GM21528 (cell line): ENCODE data around the gene ACP7.
"Not testable (repeated sequence)": the region's sequence is repeated elsewhere in the genome, so short reads cannot be mapped to it uniquely, and the experiment has no call there.

Experiments
- ATAC-seq: cut with Tn5 transposase; IDR thresholded peaks from one replicate; pipeline ENCODE4 v1.9.1; 2021; ENCODE audit warnings: mild to moderate bottlenecking, moderate library complexity; ENCODE audit not compliant: unreplicated experiment, low FRiP score

The ACP7 gene

DNA sequence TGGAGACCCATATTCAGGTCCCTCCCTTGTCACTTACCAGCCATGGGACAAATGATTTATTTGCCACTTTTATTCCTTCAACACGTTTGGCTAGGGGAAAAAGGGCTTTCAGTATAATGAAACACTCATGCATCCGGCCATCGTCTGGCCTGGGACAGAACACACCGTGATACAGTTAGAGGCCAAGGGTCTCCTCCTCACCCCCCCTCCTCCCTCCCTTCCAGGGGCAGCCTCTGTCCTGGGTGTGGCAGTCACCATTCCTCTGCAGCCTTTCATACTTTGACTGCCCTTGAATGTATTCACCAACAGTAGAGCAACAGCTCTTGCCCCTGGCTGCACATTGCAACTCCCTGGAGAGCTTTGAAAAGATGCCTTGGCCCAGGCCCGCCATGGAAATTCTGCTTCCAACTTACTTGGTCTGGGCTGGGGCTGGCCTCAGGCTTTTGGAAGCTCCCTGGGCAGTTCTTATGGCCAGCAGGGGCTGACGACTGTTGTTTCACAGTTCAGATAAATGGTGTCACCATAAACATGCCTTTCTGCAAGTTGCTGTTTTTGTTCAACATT is 44.4 kb downstream of the ACP7 start:
- no peak for ATAC-seq

DNA sequence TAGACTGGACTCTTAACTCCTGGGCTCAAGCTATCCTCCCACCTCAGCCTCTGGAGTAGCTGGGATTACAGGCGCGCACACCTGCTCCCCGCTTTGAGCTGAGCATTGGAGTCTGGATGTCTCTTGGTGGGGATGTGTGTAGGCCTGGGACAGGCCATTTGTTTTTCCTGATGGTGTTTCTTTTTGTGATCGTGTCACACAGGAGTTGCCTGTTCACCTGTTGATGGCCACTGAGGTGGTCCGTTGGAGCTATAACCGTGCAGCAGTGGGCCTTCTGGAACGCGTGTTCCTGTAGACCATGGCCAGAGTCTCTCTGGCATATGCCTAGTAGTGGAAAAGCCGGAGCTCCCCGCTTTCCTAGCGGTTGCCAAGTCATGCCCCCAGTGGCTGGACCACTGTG is 44.9 kb downstream of the ACP7 start:
- ATAC-seq: no peak

DNA sequence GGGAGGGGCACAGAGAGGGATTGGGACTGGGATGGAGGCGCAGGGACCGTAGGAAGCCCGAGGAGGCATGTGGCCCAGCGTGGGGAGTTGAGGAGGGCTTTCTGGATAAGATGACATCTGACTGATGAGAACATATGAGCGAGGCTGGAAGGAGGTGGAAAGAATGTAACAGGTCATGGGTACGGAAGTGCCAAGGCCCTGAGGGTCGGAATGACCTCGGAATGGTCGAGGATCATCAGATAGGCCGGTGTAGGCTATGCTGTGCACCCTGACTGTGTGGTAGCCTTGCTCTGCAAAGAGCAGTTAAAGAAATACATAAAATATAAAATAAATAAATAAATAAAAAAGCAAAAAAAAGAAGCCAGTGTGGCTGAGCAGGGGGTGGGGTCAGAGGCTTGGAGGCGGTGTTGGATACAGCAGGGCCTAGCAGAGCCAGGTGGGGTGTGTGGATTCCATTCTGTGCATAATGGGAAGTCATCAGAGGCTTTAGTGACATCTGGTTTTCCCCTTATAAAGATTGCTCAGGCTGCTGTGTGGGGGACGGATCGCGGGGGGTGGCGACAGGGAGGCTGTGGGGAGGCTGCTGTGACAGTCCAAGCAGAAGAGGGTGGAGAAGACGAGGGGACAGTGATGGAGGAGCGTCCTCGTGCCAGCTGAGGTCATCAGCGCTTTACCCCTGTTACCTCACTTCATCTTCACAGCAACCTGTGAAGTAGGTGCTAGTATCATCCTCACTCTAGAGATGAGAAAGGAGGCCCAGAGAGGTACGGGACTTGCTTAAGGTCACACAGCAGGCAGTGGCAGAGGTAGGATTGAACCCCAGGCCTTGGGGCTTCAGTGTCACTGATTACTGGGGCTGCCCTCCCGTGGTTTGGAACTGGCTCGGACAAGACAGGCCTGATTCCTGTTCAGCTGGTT is 46.4 kb downstream of the ACP7 start:
- no peak for ATAC-seq

DNA sequence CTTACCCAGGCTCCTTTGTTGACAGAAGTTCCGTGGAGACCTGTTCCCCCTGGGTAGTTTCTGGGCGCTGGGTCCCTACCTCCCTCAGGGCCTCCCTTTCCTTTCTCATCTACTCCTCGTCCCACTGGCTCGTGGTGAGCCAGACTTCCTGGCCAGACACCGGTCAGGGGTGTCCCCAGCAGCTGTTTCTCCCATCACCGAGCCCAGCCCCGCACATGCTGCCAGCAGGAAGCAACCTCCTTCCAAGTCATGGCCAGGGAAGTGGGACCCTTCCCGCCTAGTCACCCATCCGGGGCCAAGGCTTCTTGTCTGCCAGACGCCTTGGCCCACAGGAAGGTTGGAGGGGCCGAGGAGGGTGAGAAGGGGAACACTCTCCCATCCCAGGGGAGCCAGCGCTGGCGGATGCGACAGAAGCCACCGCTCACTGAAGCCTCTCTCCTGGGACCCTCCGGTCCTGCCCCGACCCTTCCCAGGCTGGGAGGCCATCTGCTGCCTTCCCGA is 47.1 kb downstream of the ACP7 start:
- no peak for ATAC-seq

DNA sequence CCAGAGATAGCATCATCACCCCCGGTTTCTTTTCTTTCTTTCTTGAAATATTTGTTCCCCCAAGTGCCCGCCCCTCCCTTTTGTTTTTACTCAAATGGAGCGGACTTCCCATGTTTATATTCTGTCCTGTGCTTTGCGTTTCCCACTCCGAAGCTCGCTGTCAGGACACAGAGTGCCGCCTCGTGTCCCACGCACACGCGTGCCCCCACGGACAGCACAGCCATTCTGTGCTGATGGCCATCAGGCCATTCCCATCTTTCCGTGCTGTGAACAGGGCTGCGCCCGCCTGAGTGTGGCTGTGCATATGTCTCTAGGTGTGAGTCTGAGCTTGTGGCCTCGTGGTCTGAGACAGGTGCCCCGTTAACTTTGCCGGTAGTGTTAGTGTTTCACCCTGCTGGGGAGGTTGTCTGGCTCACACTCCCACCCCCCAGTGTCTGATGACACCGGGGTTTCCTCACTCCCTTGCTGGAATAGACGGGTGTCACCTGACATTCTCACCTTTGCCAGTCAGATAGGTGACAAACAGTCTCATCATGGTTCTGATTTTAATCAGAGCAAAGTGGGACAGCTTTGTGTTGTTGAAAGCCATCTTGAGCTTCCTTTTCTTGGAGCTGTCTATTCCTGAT is 48.3 kb downstream of the ACP7 start:
- ATAC-seq: no peak

GRCh38 chr19:39133431-39134270 is 49.5 kb downstream of the ACP7 start:
- no peak for ATAC-seq

DNA sequence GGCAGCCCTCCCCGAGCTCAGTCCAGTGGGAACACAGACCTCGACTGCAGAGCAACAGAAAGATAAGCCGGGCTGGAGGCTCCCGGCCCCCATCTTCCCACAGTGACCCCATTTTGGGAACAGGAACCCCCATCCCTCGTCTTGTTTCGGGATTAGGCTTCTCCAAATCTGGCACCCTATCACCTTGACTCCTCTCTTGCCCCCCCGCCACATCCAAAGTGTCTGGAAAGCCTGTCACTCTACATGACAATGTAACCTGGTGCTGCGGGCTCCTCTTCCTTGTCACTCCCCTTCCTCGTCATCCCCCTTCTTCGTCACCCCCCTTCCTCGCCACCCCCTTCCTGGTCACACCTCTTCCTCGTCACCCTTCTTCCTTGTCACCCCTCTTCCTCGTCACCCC is 51.5 kb downstream of the ACP7 start:
- ATAC-seq: no peak

- no peak for ATAC-seq
Measured at GRCh38 chr19:39136225-39136940, 52.2 kb downstream of the ACP7 start.

DNA sequence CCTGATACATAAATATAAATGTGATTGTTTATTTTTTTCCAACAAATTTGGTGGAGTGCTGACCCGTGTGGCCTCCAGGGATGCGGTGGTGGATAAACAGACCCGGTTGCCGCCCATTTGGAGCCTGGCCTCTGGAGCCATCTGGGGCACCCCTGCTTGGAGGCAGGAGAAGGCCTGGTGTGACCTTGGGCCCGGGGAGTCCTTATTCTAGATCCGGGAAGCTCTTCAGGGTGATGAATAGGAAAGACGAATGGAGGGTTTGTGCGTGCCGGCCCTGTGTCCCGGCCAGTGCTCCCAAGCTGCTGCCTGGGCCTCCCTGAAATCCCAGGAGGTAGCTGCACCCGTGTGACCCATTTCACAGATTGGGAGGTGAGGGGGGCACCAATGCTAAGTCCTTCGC is 53.0 kb downstream of the ACP7 start:
- no peak for ATAC-seq

- no peak for ATAC-seq
Measured at GRCh38 chr19:39138221-39139211, 54.3 kb downstream of the ACP7 start.

DNA sequence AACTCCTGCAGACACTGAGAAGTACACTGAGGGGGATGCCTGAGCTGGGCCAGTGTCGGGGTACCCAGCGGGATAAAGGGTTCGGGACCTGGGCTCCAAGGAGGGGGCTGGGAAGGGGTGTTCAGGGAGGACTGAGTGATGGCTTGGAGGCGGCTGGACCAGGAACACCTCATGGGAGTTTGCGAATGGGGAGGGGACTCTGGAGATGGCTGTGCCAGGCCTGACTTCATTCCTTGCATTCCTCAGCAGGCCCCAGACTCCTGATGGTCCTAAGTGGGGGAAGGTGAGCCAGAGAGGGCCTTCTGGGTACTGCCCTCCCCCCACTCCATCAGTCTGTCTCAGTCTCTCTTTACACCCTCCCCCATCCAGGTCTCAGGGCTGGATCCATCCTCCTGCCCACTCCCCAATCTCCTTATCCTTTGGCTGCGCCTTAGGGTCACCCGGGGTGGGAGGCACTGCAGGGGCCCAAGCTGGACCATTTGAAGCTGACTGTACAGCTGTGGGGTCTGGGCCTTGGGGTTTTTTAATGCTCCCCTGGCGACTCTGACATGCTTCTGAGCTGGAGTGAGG is 55.2 kb downstream of the ACP7 start:
- ATAC-seq: no peak

GRCh38 chr19:39139971-39140453 is 55.8 kb downstream of the ACP7 start:
- ATAC-seq: no peak

DNA sequence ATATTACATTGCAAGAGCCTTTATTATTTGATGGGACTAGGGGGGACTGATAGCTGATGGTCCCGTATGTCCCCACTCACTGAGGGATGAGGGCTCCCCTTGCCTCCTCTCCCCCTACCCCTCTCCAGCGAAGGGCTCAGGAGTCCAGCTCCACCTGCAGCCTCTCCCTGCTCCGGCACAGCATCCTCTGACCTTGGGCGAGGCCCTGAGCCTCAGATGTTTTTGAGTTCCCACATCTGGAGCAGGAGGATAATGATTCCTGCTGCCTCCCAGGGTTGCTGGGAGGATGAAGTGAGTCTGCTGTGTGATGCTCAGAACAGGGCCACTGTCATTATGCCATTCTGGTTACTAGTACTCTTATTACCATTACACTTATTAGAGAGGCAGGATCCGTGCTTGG is 56.4 kb downstream of the ACP7 start:
- no peak for ATAC-seq

- ATAC-seq: no peak
Measured at GRCh38 chr19:39141929-39142328, 57.8 kb downstream of the ACP7 start.

- ATAC-seq: no peak
Measured at GRCh38 chr19:39142630-39143029, 58.5 kb downstream of the ACP7 start.

DNA sequence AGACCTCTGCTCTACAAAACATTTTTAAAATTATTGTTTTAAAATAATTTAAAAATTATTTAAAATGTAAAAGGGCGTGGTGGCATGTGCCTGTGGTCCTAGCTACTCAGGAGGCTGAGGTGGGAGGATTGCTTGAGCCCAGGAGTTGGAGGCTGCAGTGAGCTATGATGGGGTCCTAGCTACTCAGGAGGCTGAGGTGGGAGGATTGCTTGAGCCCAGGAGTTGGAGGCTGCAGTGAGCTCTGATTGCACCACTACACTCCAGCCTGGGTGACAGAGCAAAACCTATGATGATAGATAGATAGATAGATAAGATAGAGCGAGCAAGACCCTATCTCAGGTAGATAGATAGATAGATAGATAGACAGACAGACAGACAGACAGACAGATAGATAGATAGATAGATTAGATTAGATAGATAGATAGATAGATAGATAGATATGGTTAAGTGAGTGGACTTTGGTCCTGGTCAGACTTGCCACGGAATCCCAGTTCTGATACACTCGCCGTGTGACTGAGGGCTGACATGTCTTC is 59.7 kb downstream of the ACP7 start:
- ATAC-seq: not testable (repeated sequence)

GRCh38 chr19:39144290-39145071 is 60.3 kb downstream of the ACP7 start:
- no peak for ATAC-seq
